ENCODE results near the gene FAM136A.
"Not testable (repeated sequence)": the region's sequence is repeated elsewhere in the genome, so short reads cannot be mapped to it uniquely, and the experiment has no call there.

Gene FAM136A

DNA sequence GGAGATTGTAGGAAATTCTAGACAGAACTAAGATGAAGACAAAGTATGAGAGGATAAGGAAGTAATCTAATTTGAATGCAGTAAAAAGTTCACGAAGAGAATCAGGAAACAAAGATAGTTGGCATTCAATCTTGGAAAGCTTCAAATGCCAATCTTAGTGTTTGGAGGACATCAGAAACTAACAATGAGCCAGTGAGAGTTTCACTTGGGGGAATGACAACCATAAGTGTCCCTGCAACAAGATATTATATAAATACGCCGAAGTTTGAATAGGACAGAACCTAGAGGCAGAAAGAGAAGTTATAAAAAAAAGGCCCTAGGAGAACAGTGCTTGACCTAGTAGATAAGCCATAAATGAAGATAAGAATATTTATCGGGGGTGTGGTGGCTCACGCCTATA lies 19.4 kb downstream of the FAM136A start:
- H3K27me3 ChIP-seq (ENCODE audit: control insufficient read depth in 3 of 3, insufficient read depth in 3 of 3, low read depth in 1 of 3, low read length in 3 of 3), result no peaks in the 10 kb centered on the region
- H3K27ac ChIP-seq (replicated peaks; ENCODE audit: low read length), result no peak overlapping the region
- no peak overlapping the region for H3K18ac ChIP-seq (ENCODE audit: low read length)
- no peak overlapping the region for H2AFZ ChIP-seq (ENCODE audit: low read length)
- H4K8ac ChIP-seq (ENCODE audit: low read depth, low read length), result no peak overlapping the region
- no CpG with 5 or more reads among the region's 5 CpGs for WGBS, 2 donors (ENCODE audit: extremely low coverage in 2 of 2, insufficient read length in 2 of 2, insufficient replicate concordance in 1 of 2)
- H3K4me1 ChIP-seq (ENCODE audit: control insufficient read depth in 2 of 2, insufficient read depth in 1 of 2, low read depth in 1 of 2, low read length in 2 of 2), result no peaks in the 10 kb centered on the region
- H2BK5ac ChIP-seq (ENCODE audit: low read length), result no peak overlapping the region
- H3K14ac ChIP-seq (ENCODE audit: low read length), result no peak overlapping the region
- H3K9me3 ChIP-seq (replicated peaks in 1 of 2; ENCODE audit: control insufficient read depth in 2 of 2, insufficient read depth in 1 of 2, low read depth in 1 of 2, low read length in 2 of 2), result no peaks in the 10 kb centered on the region
- H2BK15ac ChIP-seq (ENCODE audit: low read length), result no peak overlapping the region
- H3K4me2 ChIP-seq (ENCODE audit: insufficient read depth, low read length, poor library complexity, severe bottlenecking), result no peak overlapping the region
- H3K23ac ChIP-seq (ENCODE audit: low read depth, low read length, poor library complexity), result no peak overlapping the region
- no peak overlapping the region for H3K4me3 ChIP-seq (ENCODE audit: low read length in 2 of 2)
- peaks cover 25 to 97% of the 10 kb centered on the region in 2 donors for H3K36me3 ChIP-seq (replicated peaks in 1 of 2; ENCODE audit: control insufficient read depth in 2 of 2, insufficient read depth in 2 of 2, low read length in 2 of 2)
- H2AK5ac ChIP-seq (ENCODE audit: low read depth, low read length), result no peak overlapping the region
- no peak overlapping the region for H2BK120ac ChIP-seq (ENCODE audit: low read depth, low read length)
- H2BK12ac ChIP-seq (ENCODE audit: low read length), result no peak overlapping the region
- no peak overlapping the region for H4K91ac ChIP-seq (ENCODE audit: low read depth, low read length, poor library complexity)
- no peak overlapping the region for H3K4ac ChIP-seq (ENCODE audit: low read length)
- no peak overlapping the region for H3K9ac ChIP-seq (ENCODE audit: low read depth, low read length, poor library complexity)
- DNase-seq (ENCODE audit: low spot score), result no peak
- no peaks in the 10 kb centered on the region for H3K79me1 ChIP-seq (ENCODE audit: low read depth, low read length)

DNA sequence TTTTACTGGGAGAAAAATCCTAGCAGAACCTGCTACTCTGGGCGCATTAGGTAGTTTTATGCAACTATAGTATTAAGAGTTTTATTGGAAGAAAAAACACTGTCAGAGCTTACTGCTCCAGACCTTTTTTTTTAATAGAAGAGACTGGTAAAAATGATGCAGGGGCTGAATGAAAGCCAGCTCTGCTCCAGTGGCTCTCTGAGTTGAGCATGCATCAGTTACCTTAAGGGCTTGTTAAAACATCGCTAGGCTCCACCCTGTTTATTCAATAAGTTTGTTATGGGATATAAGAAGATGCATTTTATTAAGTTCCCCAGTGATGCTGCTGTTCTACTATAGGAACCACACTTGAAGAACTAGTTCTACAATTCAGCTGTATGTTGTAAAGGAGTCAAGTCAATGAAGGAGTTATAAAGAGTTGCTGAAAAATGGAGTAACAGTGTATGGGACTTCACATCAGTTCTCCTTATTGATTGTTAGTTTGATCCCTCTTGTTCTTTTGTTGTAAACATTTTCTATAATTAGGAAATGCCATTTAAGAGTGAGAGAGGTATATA lies 21.5 kb downstream of the FAM136A start:
- Histone ChIP-seq H3K14ac (ENCODE audit: low read length) (no peak overlapping the region), H2BK12ac (ENCODE audit: low read length) (no peak overlapping the region), H3K23ac (ENCODE audit: low read depth, low read length, poor library complexity) (no peak overlapping the region), H3K79me1 (ENCODE audit: low read depth, low read length) (no peaks in the 10 kb centered on the region), H2BK5ac (ENCODE audit: low read length) (no peak overlapping the region), H4K8ac (ENCODE audit: low read depth, low read length) (no peak overlapping the region), H3K36me3 (replicated peaks in 1 of 2; ENCODE audit: control insufficient read depth in 2 of 2, insufficient read depth in 2 of 2, low read length in 2 of 2) (peaks cover 15 to 91% of the 10 kb centered on the region in 2 donors), H4K91ac (ENCODE audit: low read depth, low read length, poor library complexity) (no peak overlapping the region), H2BK15ac (ENCODE audit: low read length) (no peak overlapping the region), H3K18ac (ENCODE audit: low read length) (no peak overlapping the region), H3K9ac (ENCODE audit: low read depth, low read length, poor library complexity) (no peak overlapping the region), H3K4me2 (ENCODE audit: insufficient read depth, low read length, poor library complexity, severe bottlenecking) (no peak overlapping the region), H3K9me3 (replicated peaks in 1 of 2; ENCODE audit: control insufficient read depth in 2 of 2, insufficient read depth in 1 of 2, low read depth in 1 of 2, low read length in 2 of 2) (no peaks in the 10 kb centered on the region), H2BK120ac (ENCODE audit: low read depth, low read length) (no peak overlapping the region), H3K4me3 (ENCODE audit: low read length in 2 of 2) (no peak overlapping the region), H3K4me1 (ENCODE audit: control insufficient read depth in 2 of 2, insufficient read depth in 1 of 2, low read depth in 1 of 2, low read length in 2 of 2) (no peaks in the 10 kb centered on the region), H3K27ac (replicated peaks; ENCODE audit: low read length) (no peak overlapping the region), H3K4ac (ENCODE audit: low read length) (no peak overlapping the region), H2AFZ (ENCODE audit: low read length) (no peak overlapping the region), H3K27me3 (ENCODE audit: control insufficient read depth in 3 of 3, insufficient read depth in 3 of 3, low read depth in 1 of 3, low read length in 3 of 3) (no peaks in the 10 kb centered on the region), H2AK5ac (ENCODE audit: low read depth, low read length) (no peak overlapping the region)
- no peak for DNase-seq (ENCODE audit: low spot score)
- WGBS, 2 donors (ENCODE audit: extremely low coverage in 2 of 2, insufficient read length in 2 of 2, insufficient replicate concordance in 1 of 2), result no CpG with 5 or more reads among the region's 2 CpGs

DNA sequence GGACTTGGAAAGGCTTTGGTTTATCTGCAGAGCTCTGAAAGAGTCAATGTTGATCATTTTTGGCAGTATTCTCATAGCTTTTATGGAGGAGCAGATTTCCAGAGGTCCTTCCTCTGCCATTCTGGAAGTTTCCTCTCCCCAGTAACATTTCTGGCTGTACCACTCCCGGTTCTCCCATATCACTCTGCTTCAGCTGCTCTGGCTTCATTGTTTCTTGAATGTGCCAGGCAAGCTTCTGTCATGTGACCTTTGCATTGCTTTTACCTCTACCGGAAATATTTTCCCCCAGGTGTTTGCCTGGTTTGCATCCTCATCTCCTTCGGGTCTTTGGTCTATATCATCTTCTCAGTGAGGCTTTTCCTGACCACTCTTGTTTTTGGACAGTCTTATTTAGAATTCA lies 31.5 kb downstream of the FAM136A start:
- no peaks in the 10 kb centered on the region for H3K4me1 ChIP-seq (ENCODE audit: control insufficient read depth in 2 of 2, insufficient read depth in 1 of 2, low read depth in 1 of 2, low read length in 2 of 2)
- no peak overlapping the region for H3K4ac ChIP-seq (ENCODE audit: low read length)
- no peak overlapping the region for H2AFZ ChIP-seq (ENCODE audit: low read length)
- no peaks in the 10 kb centered on the region for H3K27me3 ChIP-seq (ENCODE audit: control insufficient read depth in 3 of 3, insufficient read depth in 3 of 3, low read depth in 1 of 3, low read length in 3 of 3)
- no peak overlapping the region for H3K4me3 ChIP-seq (ENCODE audit: low read length in 2 of 2)
- no peak overlapping the region for H4K91ac ChIP-seq (ENCODE audit: low read depth, low read length, poor library complexity)
- peaks cover 4 to 6% of the 10 kb centered on the region in 2 donors for H3K9me3 ChIP-seq (replicated peaks in 1 of 2; ENCODE audit: control insufficient read depth in 2 of 2, insufficient read depth in 1 of 2, low read depth in 1 of 2, low read length in 2 of 2)
- no peak overlapping the region for H3K4me2 ChIP-seq (ENCODE audit: insufficient read depth, low read length, poor library complexity, severe bottlenecking)
- no peak overlapping the region for H3K23ac ChIP-seq (ENCODE audit: low read depth, low read length, poor library complexity)
- H3K14ac ChIP-seq (ENCODE audit: low read length), result no peak overlapping the region
- H3K18ac ChIP-seq (ENCODE audit: low read length), result no peak overlapping the region
- no peak overlapping the region for H2BK15ac ChIP-seq (ENCODE audit: low read length)
- no peak overlapping the region for H2AK5ac ChIP-seq (ENCODE audit: low read depth, low read length)
- H3K27ac ChIP-seq (replicated peaks; ENCODE audit: low read length), result no peak overlapping the region
- WGBS, 2 donors (ENCODE audit: extremely low coverage in 2 of 2, insufficient read length in 2 of 2, insufficient replicate concordance in 1 of 2), result no CpG with 5 or more reads among the region's 3 CpGs
- no peak overlapping the region for H2BK12ac ChIP-seq (ENCODE audit: low read length)
- H2BK120ac ChIP-seq (ENCODE audit: low read depth, low read length), result no peak overlapping the region
- H3K79me1 ChIP-seq (ENCODE audit: low read depth, low read length), result no peaks in the 10 kb centered on the region
- no peak overlapping the region for H3K9ac ChIP-seq (ENCODE audit: low read depth, low read length, poor library complexity)
- H3K36me3 ChIP-seq (replicated peaks in 1 of 2; ENCODE audit: control insufficient read depth in 2 of 2, insufficient read depth in 2 of 2, low read length in 2 of 2), result peaks cover 12 to 36% of the 10 kb centered on the region in 2 donors
- no peak overlapping the region for H4K8ac ChIP-seq (ENCODE audit: low read depth, low read length)
- DNase-seq (ENCODE audit: low spot score), result no peak
- no peak overlapping the region for H2BK5ac ChIP-seq (ENCODE audit: low read length)

DNA sequence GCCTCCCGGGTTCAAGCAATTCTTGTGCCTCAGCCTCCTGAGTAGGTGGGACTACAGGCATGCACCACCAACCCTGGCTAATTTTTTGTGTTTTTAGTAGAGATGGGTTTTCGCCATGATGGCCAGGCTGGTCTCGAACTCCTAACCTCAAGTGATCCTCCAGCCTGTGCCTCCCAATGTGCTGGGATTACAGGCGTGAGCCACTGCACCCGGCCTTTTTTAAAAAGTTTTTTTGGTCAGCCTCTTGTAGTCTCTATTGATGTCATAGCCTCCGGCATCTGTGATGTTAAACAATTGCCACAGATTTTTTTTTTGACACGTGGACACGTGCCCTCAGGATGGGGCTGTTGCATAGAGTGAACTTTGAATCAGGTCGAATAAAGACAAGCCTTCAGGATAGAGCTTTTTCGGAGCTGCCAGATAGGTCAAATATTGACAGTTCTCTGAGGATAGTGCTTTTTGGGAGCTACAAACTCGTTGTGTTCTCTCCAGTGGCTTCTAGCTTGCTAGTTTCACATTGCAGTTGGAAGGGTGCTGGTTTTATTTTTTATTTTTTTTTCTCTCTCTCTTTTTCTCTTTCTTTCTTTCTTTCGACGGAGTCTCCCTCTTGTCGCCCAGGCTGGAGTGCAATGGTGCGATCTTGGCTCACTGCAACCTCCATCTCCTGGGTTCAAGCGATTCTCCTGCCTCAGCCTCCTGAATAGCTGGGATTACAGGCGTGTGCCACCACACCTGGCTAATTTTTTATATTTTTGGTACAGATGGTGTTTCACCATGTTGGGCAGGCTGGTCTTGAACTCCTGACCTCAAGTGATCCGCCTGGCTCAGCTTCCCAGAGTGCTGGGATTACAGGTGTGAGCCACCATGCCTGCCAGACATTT lies 32.2 kb downstream of the FAM136A start:
- H3K27ac ChIP-seq (replicated peaks; ENCODE audit: low read length); H2AK5ac ChIP-seq (ENCODE audit: low read depth, low read length); DNase-seq (ENCODE audit: low spot score); H3K9ac ChIP-seq (ENCODE audit: low read depth, low read length, poor library complexity); H3K4me2 ChIP-seq (ENCODE audit: insufficient read depth, low read length, poor library complexity, severe bottlenecking); H3K23ac ChIP-seq (ENCODE audit: low read depth, low read length, poor library complexity); H4K8ac ChIP-seq (ENCODE audit: low read depth, low read length); H2BK15ac ChIP-seq (ENCODE audit: low read length); H2AFZ ChIP-seq (ENCODE audit: low read length); H2BK5ac ChIP-seq (ENCODE audit: low read length); H2BK120ac ChIP-seq (ENCODE audit: low read depth, low read length); H3K18ac ChIP-seq (ENCODE audit: low read length); H4K91ac ChIP-seq (ENCODE audit: low read depth, low read length, poor library complexity); H3K79me1 ChIP-seq (ENCODE audit: low read depth, low read length); H3K4me3 ChIP-seq (ENCODE audit: low read length in 2 of 2); H2BK12ac ChIP-seq (ENCODE audit: low read length); H3K27me3 ChIP-seq (ENCODE audit: control insufficient read depth in 3 of 3, insufficient read depth in 3 of 3, low read depth in 1 of 3, low read length in 3 of 3); H3K4ac ChIP-seq (ENCODE audit: low read length); H3K9me3 ChIP-seq (replicated peaks in 1 of 2; ENCODE audit: control insufficient read depth in 2 of 2, insufficient read depth in 1 of 2, low read depth in 1 of 2, low read length in 2 of 2); H3K14ac ChIP-seq (ENCODE audit: low read length); H3K4me1 ChIP-seq (ENCODE audit: control insufficient read depth in 2 of 2, insufficient read depth in 1 of 2, low read depth in 1 of 2, low read length in 2 of 2): not testable (repeated sequence)
- H3K36me3 ChIP-seq (replicated peaks in 1 of 2; ENCODE audit: control insufficient read depth in 2 of 2, insufficient read depth in 2 of 2, low read length in 2 of 2), result peaks cover 8 to 36% of the 10 kb centered on the region in 2 donors
- WGBS, 2 donors (ENCODE audit: extremely low coverage in 2 of 2, insufficient read length in 2 of 2, insufficient replicate concordance in 1 of 2), result no CpG with 5 or more reads among the region's 18 CpGs
